H9 (cell line): ENCODE results near the gene PEX14. TPM values are rescaled to one million over a fixed set of nuclear protein-coding genes. Genes with fewer than 3 reads are reported as not detected.

Experiments used
- DNase-seq: peaks from one replicate; pipeline ENCODE4 v3.0.0-alpha.2; 2017
- H2AFZ ChIP-seq: one replicate; pipeline ENCODE4 v1.6.1; 2013; ENCODE audit warnings: mild to moderate bottlenecking, low read length, control low read depth, moderate library complexity
- H2AK5ac ChIP-seq: 2 replicates; pipeline ENCODE4 v1.6.1; 2013; ENCODE audit warnings: low read length, control low read depth, mixed read lengths; ENCODE audit not compliant: insufficient read length
- H2BK120ac ChIP-seq: one replicate; pipeline ENCODE4 v1.6.1; 2013; ENCODE audit warnings: low read depth, mild to moderate bottlenecking, low read length, control low read depth, inconsistent platforms; ENCODE audit not compliant: poor library complexity, severe bottlenecking
- H2BK12ac ChIP-seq: 2 replicates; pipeline ENCODE4 v1.6.1; 2013; ENCODE audit warnings: low read length, control low read depth, mixed read lengths, low read depth; ENCODE audit not compliant: insufficient read length
- H2BK15ac ChIP-seq: 2 replicates; pipeline ENCODE4 v1.6.1; 2013; ENCODE audit warnings: low read depth, low read length, control low read depth
- H2BK20ac ChIP-seq: one replicate; pipeline ENCODE4 v1.6.1; 2013; ENCODE audit warnings: low read depth, mild to moderate bottlenecking, low read length, control low read depth, inconsistent platforms; ENCODE audit not compliant: poor library complexity, severe bottlenecking
- H2BK5ac ChIP-seq: 2 replicates; pipeline ENCODE4 v1.6.1; 2013; ENCODE audit warnings: low read length, control low read depth, mixed read lengths; ENCODE audit not compliant: insufficient read length
- H3K14ac ChIP-seq: 2 replicates; pipeline ENCODE4 v1.6.1; 2013; ENCODE audit warnings: low read length, control low read depth; ENCODE audit not compliant: insufficient read depth
- H3K18ac ChIP-seq: 2 replicates; pipeline ENCODE4 v1.6.1; 2013; ENCODE audit warnings: low read depth, mild to moderate bottlenecking, mixed read lengths, low read length, control low read depth; ENCODE audit not compliant: insufficient read length
- H3K23ac ChIP-seq: 2 replicates; pipeline ENCODE4 v1.6.1; 2013; ENCODE audit warnings: low read length, control low read depth, mixed read lengths, low read depth; ENCODE audit not compliant: insufficient read length
- H3K23me2 ChIP-seq: 2 replicates; pipeline ENCODE4 v1.6.1; 2013; ENCODE audit warnings: low read depth, mild to moderate bottlenecking, mixed read lengths, low read length, control low read depth; ENCODE audit not compliant: insufficient read length, poor library complexity, severe bottlenecking
- H3K27ac ChIP-seq: 2 replicates; pipeline ENCODE4 v1.5.1; 2013; ENCODE audit warnings: low read length, control low read depth, mixed read lengths, low read depth; ENCODE audit not compliant: insufficient read length
- H3K27me3 ChIP-seq: 2 replicates; pipeline ENCODE4 v1.6.1; 2013; ENCODE audit warnings: low read length, control low read depth, inconsistent platforms; ENCODE audit not compliant: insufficient read depth
- H3K4ac ChIP-seq: 2 replicates; pipeline ENCODE4 v1.6.1; 2013; ENCODE audit warnings: low read depth, mild to moderate bottlenecking, control low read depth, inconsistent platforms, low read length, moderate library complexity
- H3K4me1 ChIP-seq: 2 replicates; pipeline ENCODE4 v1.6.1; 2013; ENCODE audit warnings: low read length, control low read depth, inconsistent platforms; ENCODE audit not compliant: insufficient read depth
- H3K4me2 ChIP-seq: 2 replicates; pipeline ENCODE4 v1.6.1; 2013; ENCODE audit warnings: low read length, control low read depth, mixed read lengths; ENCODE audit not compliant: insufficient read length, insufficient read depth
- H3K56ac ChIP-seq: 2 replicates; pipeline ENCODE4 v1.6.1; 2013; ENCODE audit warnings: low read depth, mild to moderate bottlenecking, mixed read lengths, low read length, control low read depth; ENCODE audit not compliant: insufficient read length
- H3K79me1 ChIP-seq: 2 replicates; pipeline ENCODE4 v1.6.1; 2013; ENCODE audit warnings: low read depth, mild to moderate bottlenecking, moderate library complexity, low read length, control low read depth, inconsistent platforms; ENCODE audit not compliant: insufficient read depth, poor library complexity, severe bottlenecking
- H3K79me2 ChIP-seq: 2 replicates; pipeline ENCODE4 v1.6.1; 2013; ENCODE audit warnings: low read length, control low read depth, inconsistent platforms; ENCODE audit not compliant: insufficient read depth
- H3K9ac ChIP-seq: 2 replicates; pipeline ENCODE4 v1.6.1; 2013; ENCODE audit warnings: low read length, control low read depth, mixed read lengths; ENCODE audit not compliant: insufficient read length; ENCODE audit errors: extremely low read depth
- H3K9me3 ChIP-seq: one replicate; pipeline ENCODE4 v1.6.1; 2013; ENCODE audit warnings: low read depth, low read length, inconsistent platforms; ENCODE audit not compliant: control insufficient read depth
- H3T11ph ChIP-seq: one replicate; pipeline ENCODE4 v1.6.1; 2013; ENCODE audit warnings: mild to moderate bottlenecking, low read length, control low read depth, inconsistent platforms
- H4K20me1 ChIP-seq: one replicate; pipeline ENCODE4 v1.6.1; 2013; ENCODE audit not compliant: control insufficient read depth, insufficient read length, insufficient read depth
- H4K5ac ChIP-seq: 2 replicates; pipeline ENCODE4 v1.6.1; 2013; ENCODE audit warnings: low read depth, mild to moderate bottlenecking, mixed read lengths, low read length, control low read depth; ENCODE audit not compliant: insufficient read length
- H4K8ac ChIP-seq: replicated peaks from 2 replicates; pipeline ENCODE4 v1.6.1; 2013; ENCODE audit warnings: low read length, control low read depth, mixed read lengths, low read depth; ENCODE audit not compliant: insufficient read length
- H4K91ac ChIP-seq: 2 replicates; pipeline ENCODE4 v1.6.1; 2013; ENCODE audit warnings: low read depth, mild to moderate bottlenecking, moderate library complexity, mixed read lengths, low read length, control low read depth; ENCODE audit not compliant: insufficient read length
- H3K27ac Mint-ChIP-seq, 3 experiments: 2 replicates in 2 of 3; 3 replicates in 1 of 3; pipeline ENCODE4 v1.8.0; 2020 to 2021; ENCODE audit warnings: mixed read lengths in 3 of 3, mild to moderate bottlenecking in 1 of 3, moderate library complexity in 1 of 3
- H3K27me3 Mint-ChIP-seq: 2 replicates; pipeline ENCODE4 v1.8.0; 2021; ENCODE audit warnings: low read depth, mild to moderate bottlenecking, moderate library complexity, mixed read lengths
- H3K36me3 Mint-ChIP-seq, 3 experiments: 2 replicates in 2 of 3; 3 replicates in 1 of 3; pipeline ENCODE4 v1.8.0; 2020 to 2021; ENCODE audit warnings: low read depth in 3 of 3, mixed read lengths in 3 of 3; ENCODE audit not compliant: insufficient read depth in 1 of 3
- H3K4me1 Mint-ChIP-seq, 2 experiments: 2 replicates each; pipeline ENCODE4 v1.8.0; 2020; ENCODE audit warnings: mixed read lengths in 2 of 2
- H3K4me3 Mint-ChIP-seq, 2 experiments: 2 replicates in 1 of 2; 3 replicates in 1 of 2; pipeline ENCODE4 v1.8.0; 2020 to 2021; ENCODE audit warnings: mild to moderate bottlenecking in 2 of 2, mixed read lengths in 2 of 2, moderate library complexity in 1 of 2
- H3K9me3 Mint-ChIP-seq, 2 experiments: 2 replicates in 1 of 2; 3 replicates in 1 of 2; pipeline ENCODE4 v1.8.0; 2020; ENCODE audit warnings: mild to moderate bottlenecking in 2 of 2, mixed read lengths in 2 of 2, moderate library complexity in 1 of 2
- WGBS: extraction: QIAGEN DNeasy Blood & Tissue Kit; methylation state at CpG from one replicate; pipeline ENCODE4 v1.1.7; 2013; ENCODE audit warnings: missing lambda C conversion rate, low lambda C conversion rate, mixed read lengths; ENCODE audit not compliant: insufficient read length; ENCODE audit errors: extremely low coverage; 5-methylcytosine and 5-hydroxymethylcytosine counted together
- total RNA-seq: library from RNA; stranded (reverse); gene quantifications from 2 replicates; pipeline ENCODE4 v1.2.1, GENCODE V29; 2021
- TF ChIP-seq, protein P1 (sequence below): fragments of 200-600 bp; sonication (generic); conservative IDR thresholded peaks from 3 replicates; pipeline ENCODE4 v1.8.0; 2021; ENCODE audit warnings: antibody characterized with exemption, mild to moderate bottlenecking

PEX14 gene
- total RNA-seq, 1 experiment from 2014 or later, result 23.9 TPM

DNA sequence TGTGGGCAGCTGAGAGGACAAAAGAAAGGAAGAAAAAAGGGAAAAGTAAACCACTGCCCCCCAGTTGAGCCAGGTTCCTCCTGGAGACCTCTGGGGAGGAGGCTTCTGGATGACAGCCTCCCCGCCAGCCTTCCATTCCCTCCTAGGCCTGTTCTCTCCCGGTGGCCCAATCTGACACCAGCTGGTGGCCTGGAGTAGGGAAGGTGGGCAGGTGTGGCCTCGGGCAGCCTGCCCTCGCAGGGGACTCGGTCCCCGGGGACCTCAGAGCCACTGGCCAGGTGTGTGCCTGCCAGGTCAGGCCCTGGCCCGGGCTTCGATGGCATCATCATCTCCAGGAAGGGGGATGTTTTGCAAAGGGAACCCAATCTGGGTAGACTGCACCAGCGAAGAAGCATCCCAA is 162.7 kb downstream of the PEX14 start:
- Histone ChIP-seq H2AFZ (no peak overlapping the region), H4K91ac (no peak overlapping the region), H4K20me1 (no peaks in the 10 kb centered on the region), H3K4me1 (no peaks in the 10 kb centered on the region; the same call in 1 of the 2 replicates), H4K5ac (no peak overlapping the region), H3T11ph (no peak overlapping the region), H2AK5ac (no peak overlapping the region), H3K23ac (no peak overlapping the region), H3K79me2 (no peaks in the 10 kb centered on the region), H3K23me2 (no peaks in the 10 kb centered on the region), H3K9ac (no peak overlapping the region), H3K27ac (no peak overlapping the region), H3K4me2 (no peak overlapping the region), H3K4ac (no peak overlapping the region), H3K56ac (no peak overlapping the region), H4K8ac (no peak overlapping the region), H3K79me1 (no peaks in the 10 kb centered on the region), H3K14ac (no peak overlapping the region), H2BK12ac (no peak overlapping the region), H2BK120ac (no peak overlapping the region), H2BK15ac (no peak overlapping the region), H2BK20ac (no peak overlapping the region), H3K27me3 (peaks cover 7% of the 10 kb centered on the region; the same call in 1 of the 2 replicates), H3K9me3 (no peaks in the 10 kb centered on the region), H3K18ac (no peak overlapping the region), H2BK5ac (no peak overlapping the region)
- DNase-seq, result no peak
- Mint-ChIP-seq H3K27me3 (peaks cover 30% of the 10 kb centered on the region), H3K4me1 (peaks cover 9 to 33% of the 10 kb centered on the region in 2 experiments), H3K4me3 (peak overlapping the region in 1 of 2 experiments; percentile 38; a peak in 1 of 5 replicates), H3K36me3 (no peaks in the 10 kb centered on the region), H3K9me3 (no peaks in the 10 kb centered on the region), H3K27ac (no peak overlapping the region)
- WGBS, result no CpG with 5 or more reads among the region's 9 CpGs
- TF ChIP-seq, protein P1, sequence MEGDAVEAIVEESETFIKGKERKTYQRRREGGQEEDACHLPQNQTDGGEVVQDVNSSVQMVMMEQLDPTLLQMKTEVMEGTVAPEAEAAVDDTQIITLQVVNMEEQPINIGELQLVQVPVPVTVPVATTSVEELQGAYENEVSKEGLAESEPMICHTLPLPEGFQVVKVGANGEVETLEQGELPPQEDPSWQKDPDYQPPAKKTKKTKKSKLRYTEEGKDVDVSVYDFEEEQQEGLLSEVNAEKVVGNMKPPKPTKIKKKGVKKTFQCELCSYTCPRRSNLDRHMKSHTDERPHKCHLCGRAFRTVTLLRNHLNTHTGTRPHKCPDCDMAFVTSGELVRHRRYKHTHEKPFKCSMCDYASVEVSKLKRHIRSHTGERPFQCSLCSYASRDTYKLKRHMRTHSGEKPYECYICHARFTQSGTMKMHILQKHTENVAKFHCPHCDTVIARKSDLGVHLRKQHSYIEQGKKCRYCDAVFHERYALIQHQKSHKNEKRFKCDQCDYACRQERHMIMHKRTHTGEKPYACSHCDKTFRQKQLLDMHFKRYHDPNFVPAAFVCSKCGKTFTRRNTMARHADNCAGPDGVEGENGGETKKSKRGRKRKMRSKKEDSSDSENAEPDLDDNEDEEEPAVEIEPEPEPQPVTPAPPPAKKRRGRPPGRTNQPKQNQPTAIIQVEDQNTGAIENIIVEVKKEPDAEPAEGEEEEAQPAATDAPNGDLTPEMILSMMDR, result no peak
